A549 (cell line): ENCODE measurements around the gene COL19A1.

Experiments
- BHLHE40 ChIP-seq: IDR thresholded peaks from 2 replicates; pipeline ENCODE4 v1.6.1; 2012; ENCODE audit warnings: low read depth, low read length, inconsistent platforms
- CEBPB ChIP-seq, 2 experiments: fragments of >200 bp in 1 of 2; sonication (Bioruptor Twin) in 1 of 2; formaldehyde crosslinking in 1 of 2; IDR thresholded peaks; 2 replicates each; pipeline ENCODE4 v1.6.1; 2012 to 2016
- CTCF ChIP-seq: fragments of >200 bp; sonication (Bioruptor Twin); formaldehyde crosslinking; IDR thresholded peaks from 3 replicates; pipeline ENCODE4 v1.5.1; 2016
- EHF ChIP-seq: fragments of 250-450 bp; sonication (Bioruptor Pico); IDR thresholded peaks from 2 replicates; pipeline ENCODE4 v1.5.0; 2020; ENCODE audit warnings: mild to moderate bottlenecking
- EP300 ChIP-seq, 2 experiments: fragments of >200 bp; sonication (Bioruptor Twin); formaldehyde crosslinking; IDR thresholded peaks; 2 replicates in 1 of 2; 3 replicates in 1 of 2; pipeline ENCODE4 v1.6.1; 2016 to 2017
- JUN ChIP-seq, 2 experiments: fragments of >200 bp; sonication (Bioruptor Twin); formaldehyde crosslinking; IDR thresholded peaks; 2 replicates in 1 of 2; 3 replicates in 1 of 2; pipeline ENCODE4 v1.6.1; 2016 to 2017
- MAX ChIP-seq: IDR thresholded peaks from 2 replicates; pipeline ENCODE4 v1.6.1; 2012
- MAZ ChIP-seq: fragments of 150-350 bp; IDR thresholded peaks from 2 replicates; pipeline ENCODE4 v1.6.1; 2014; ENCODE audit warnings: antibody characterized with exemption, low read depth, low read length, borderline replicate concordance
- MYC ChIP-seq: IDR thresholded peaks from 2 replicates; pipeline ENCODE4 v1.6.1; 2012; ENCODE audit warnings: mild to moderate bottlenecking, inconsistent platforms, low read length, improper control_type of control experiment, borderline replicate concordance
- NR3C1 ChIP-seq: fragments of >200 bp; sonication (Bioruptor Twin); formaldehyde crosslinking; IDR thresholded peaks from 3 replicates; pipeline ENCODE4 v1.6.1; 2017
- RARB ChIP-seq: fragments of 250-450 bp; sonication (Bioruptor Pico); IDR thresholded peaks from 2 replicates; pipeline ENCODE4 v1.8.0; 2021; ENCODE audit warnings: mild to moderate bottlenecking, moderate library complexity
- RCOR1 ChIP-seq: fragments of 150-350 bp; IDR thresholded peaks from 2 replicates; pipeline ENCODE4 v1.6.1; 2014; ENCODE audit warnings: antibody characterized with exemption, low read length, low read depth
- TF ChIP-seq, protein P1 (sequence below): fragments of 200-600 bp; sonication (generic); IDR thresholded peaks from 2 replicates; pipeline ENCODE4 v1.6.1; 2016; ENCODE audit warnings: antibody characterized with exemption, mild to moderate bottlenecking, moderate library complexity

GRCh38 chr6:70110126-70111022, 244.0 kb downstream of the COL19A1 start:
- no peak for TF ChIP-seq RARB (CRISPR knock-in tag)
- no peak for TF ChIP-seq CEBPB (IDR thresholded peaks at IDR 0.05)
- TF ChIP-seq MYC = no peak
- no peak for TF ChIP-seq CTCF
- TF ChIP-seq RCOR1 = no peak
- no peak for TF ChIP-seq EHF
- TF ChIP-seq MAX = no peak
- no peak for TF ChIP-seq MAZ
- no peak for TF ChIP-seq NR3C1
- TF ChIP-seq BHLHE40 = no peak
- no peak for TF ChIP-seq JUN (IDR thresholded peaks at IDR 0.05)
- TF ChIP-seq, protein P1, sequence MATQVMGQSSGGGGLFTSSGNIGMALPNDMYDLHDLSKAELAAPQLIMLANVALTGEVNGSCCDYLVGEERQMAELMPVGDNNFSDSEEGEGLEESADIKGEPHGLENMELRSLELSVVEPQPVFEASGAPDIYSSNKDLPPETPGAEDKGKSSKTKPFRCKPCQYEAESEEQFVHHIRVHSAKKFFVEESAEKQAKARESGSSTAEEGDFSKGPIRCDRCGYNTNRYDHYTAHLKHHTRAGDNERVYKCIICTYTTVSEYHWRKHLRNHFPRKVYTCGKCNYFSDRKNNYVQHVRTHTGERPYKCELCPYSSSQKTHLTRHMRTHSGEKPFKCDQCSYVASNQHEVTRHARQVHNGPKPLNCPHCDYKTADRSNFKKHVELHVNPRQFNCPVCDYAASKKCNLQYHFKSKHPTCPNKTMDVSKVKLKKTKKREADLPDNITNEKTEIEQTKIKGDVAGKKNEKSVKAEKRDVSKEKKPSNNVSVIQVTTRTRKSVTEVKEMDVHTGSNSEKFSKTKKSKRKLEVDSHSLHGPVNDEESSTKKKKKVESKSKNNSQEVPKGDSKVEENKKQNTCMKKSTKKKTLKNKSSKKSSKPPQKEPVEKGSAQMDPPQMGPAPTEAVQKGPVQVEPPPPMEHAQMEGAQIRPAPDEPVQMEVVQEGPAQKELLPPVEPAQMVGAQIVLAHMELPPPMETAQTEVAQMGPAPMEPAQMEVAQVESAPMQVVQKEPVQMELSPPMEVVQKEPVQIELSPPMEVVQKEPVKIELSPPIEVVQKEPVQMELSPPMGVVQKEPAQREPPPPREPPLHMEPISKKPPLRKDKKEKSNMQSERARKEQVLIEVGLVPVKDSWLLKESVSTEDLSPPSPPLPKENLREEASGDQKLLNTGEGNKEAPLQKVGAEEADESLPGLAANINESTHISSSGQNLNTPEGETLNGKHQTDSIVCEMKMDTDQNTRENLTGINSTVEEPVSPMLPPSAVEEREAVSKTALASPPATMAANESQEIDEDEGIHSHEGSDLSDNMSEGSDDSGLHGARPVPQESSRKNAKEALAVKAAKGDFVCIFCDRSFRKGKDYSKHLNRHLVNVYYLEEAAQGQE = no peak
- no peak for TF ChIP-seq EP300 (IDR thresholded peaks at IDR 0.05)
